Measurements from ENCODE around the gene ASB15.

ASB15 gene

DNA sequence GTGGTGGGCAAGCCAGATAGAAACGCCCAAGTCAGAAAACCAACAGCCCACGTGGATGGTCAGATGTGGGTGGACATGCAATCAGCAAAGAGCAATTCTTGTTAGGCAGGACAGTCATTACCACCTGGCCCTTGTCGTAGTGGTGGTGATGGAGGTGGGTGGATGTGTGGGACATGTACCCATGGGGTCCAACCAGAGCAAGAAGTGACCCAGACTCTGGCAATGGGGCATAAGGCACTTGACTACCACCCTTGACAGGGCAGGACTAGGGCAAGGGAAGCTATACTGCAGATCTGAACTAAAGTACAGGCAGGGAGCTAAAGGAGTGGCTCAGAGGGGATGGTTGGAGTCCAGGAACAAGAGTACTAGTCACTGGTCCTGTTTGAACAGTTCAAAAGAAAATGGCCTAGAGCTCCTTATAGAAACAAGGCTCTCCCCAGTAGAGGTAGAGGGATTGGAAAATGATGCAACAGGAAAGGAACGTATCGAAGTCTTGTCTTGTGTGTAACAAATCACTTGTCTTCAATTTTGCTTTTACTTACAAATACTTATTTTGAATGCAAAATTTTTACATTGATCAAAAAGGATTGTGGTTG, 71.6 kb downstream of the ASB15 start:
- Histone ChIP-seq H3K4me2 (no peak overlapping the region), H3K27me3 (no peaks in the 10 kb centered on the region), H3K4me3 (no peak overlapping the region), H3K9ac (no peak overlapping the region), H3K27ac (no peak overlapping the region), H3K4me1 (no peaks in the 10 kb centered on the region), H3K36me3 (no peaks in the 10 kb centered on the region), H3K9me3 (no peaks in the 10 kb centered on the region), H4K20me1 (no peaks in the 10 kb centered on the region)
- TF ChIP-seq Cebpa-rat (IDR thresholded peaks at IDR 0.05) = no peak

DNA sequence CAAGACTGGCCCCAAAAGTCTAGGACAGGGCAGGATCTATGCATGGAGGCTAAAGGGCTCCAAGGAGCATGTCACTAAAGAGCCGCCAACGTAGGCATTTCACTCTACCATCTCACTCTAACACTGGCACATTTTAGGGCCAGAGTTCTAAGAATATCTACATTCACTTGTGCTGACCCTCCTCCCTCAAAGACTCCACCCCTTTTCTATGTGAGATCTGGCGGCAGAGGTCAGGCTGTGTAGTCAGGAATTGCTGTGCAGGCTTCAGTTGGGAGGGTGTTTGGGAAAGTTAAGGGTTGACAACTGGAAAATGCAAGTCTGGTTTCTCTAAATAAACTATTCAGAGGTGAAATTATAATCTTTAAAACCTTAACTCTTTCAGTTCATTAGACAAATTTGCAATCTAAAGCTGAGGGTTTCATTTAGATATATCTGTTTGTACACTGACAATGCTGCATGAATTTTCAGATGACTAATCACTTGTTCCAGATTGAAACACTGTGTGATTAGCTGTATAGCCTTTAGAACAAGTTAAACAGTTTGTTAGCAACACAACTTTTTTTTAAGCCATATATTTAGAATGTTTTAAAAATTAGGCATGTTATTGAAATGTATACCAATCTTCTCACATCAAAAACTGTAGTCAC, 72.3 kb downstream of the ASB15 start:
- Histone ChIP-seq H3K36me3 (no peaks in the 10 kb centered on the region), H3K9me3 (no peaks in the 10 kb centered on the region), H3K27ac (no peak overlapping the region), H3K9ac (no peak overlapping the region), H3K4me1 (no peaks in the 10 kb centered on the region), H3K27me3 (no peaks in the 10 kb centered on the region), H4K20me1 (no peaks in the 10 kb centered on the region), H3K4me3 (no peak overlapping the region), H3K4me2 (no peak overlapping the region)
- no peak for TF ChIP-seq Cebpa-rat (IDR thresholded peaks at IDR 0.05)

- H3K27ac ChIP-seq = no peak overlapping the region
- H3K9me3 ChIP-seq = no peaks in the 10 kb centered on the region
- no peaks in the 10 kb centered on the region for H4K20me1 ChIP-seq
- peaks cover 1% of the 10 kb centered on the region; the same call in 1 of the 2 replicates for H3K36me3 ChIP-seq
- no peaks in the 10 kb centered on the region for H3K27me3 ChIP-seq
- no peaks in the 10 kb centered on the region for H3K4me1 ChIP-seq
- H3K4me2 ChIP-seq = no peak overlapping the region
- no peak overlapping the region for H3K4me3 ChIP-seq
- H3K9ac ChIP-seq = no peak overlapping the region
- no peak for TF ChIP-seq Cebpa-rat (IDR thresholded peaks at IDR 0.05)
These were observed 73.0 kb downstream of the ASB15 start for GRCh38 chr7:123674399-123675180.

- no peaks in the 10 kb centered on the region for H3K9me3 ChIP-seq
- H3K27ac ChIP-seq = no peak overlapping the region
- no peak for TF ChIP-seq Cebpa-rat (IDR thresholded peaks at IDR 0.05)
- H3K36me3 ChIP-seq = peaks cover 7% of the 10 kb centered on the region; the same call in 1 of the 2 replicates
- no peak overlapping the region for H3K4me2 ChIP-seq
- H3K4me3 ChIP-seq = no peak overlapping the region
- no peaks in the 10 kb centered on the region for H3K4me1 ChIP-seq
- no peak overlapping the region for H3K9ac ChIP-seq
- no peaks in the 10 kb centered on the region for H4K20me1 ChIP-seq
- no peaks in the 10 kb centered on the region for H3K27me3 ChIP-seq
These were observed 73.5 kb downstream of the ASB15 start for GRCh38 chr7:123675181-123675473.

DNA sequence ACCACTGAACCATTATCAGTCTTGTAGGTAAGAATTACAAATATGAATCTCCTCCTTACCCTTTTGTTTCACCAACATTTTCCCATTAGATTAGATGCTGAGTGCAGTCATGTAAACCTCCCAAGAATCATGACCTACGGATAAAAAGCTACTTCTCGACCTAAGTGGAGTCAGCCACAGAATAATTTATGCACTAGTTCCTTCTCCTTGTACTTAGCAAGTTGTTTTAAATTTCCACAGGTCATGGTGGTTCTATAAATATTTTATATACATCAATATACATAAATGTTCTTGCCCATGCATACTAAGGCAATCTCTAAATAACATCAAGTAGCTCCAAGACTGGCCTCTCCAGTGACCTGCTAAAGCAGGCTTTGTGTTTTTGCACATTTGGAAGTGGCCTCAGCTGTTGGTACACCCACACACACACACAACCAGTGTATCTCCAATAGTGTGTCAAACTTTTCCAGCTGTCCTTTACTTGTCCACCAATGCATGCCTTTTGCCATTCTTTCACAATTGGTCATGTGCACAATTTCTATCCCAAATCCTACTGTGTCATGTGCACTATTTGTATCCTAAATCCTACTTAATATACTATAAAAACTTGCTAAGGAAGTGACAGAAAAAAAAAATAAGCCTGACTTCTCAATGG, 75.6 kb downstream of the ASB15 start:
- H3K4me3 ChIP-seq = no peak overlapping the region

GRCh38 chr7:123679614-123680013, 78.0 kb downstream of the ASB15 start:
- no peak for TF ChIP-seq Cebpa-rat (IDR thresholded peaks at IDR 0.05)
- H3K9me3 ChIP-seq = no peaks in the 10 kb centered on the region
- no peaks in the 10 kb centered on the region for H3K4me1 ChIP-seq
- H3K9ac ChIP-seq = no peak overlapping the region
- H3K4me2 ChIP-seq = no peak overlapping the region
- no peak overlapping the region for H3K27ac ChIP-seq
- no peak overlapping the region for H3K4me3 ChIP-seq
- peaks cover 17% of the 10 kb centered on the region for H3K36me3 ChIP-seq
- H4K20me1 ChIP-seq = no peaks in the 10 kb centered on the region
- H3K27me3 ChIP-seq = no peaks in the 10 kb centered on the region

More for the DNA sequence above, 75.6 kb downstream of the ASB15 start:
- H3K9me3 ChIP-seq = no peaks in the 10 kb centered on the region
- no peaks in the 10 kb centered on the region for H4K20me1 ChIP-seq
- no peak overlapping the region for H3K9ac ChIP-seq
- H3K27ac ChIP-seq = no peak overlapping the region
- peaks cover 16% of the 10 kb centered on the region for H3K36me3 ChIP-seq
- no peaks in the 10 kb centered on the region for H3K4me1 ChIP-seq
- TF ChIP-seq Cebpa-rat (IDR thresholded peaks at IDR 0.05) = no peak
- H3K4me2 ChIP-seq = no peak overlapping the region
- H3K27me3 ChIP-seq = no peaks in the 10 kb centered on the region

DNA sequence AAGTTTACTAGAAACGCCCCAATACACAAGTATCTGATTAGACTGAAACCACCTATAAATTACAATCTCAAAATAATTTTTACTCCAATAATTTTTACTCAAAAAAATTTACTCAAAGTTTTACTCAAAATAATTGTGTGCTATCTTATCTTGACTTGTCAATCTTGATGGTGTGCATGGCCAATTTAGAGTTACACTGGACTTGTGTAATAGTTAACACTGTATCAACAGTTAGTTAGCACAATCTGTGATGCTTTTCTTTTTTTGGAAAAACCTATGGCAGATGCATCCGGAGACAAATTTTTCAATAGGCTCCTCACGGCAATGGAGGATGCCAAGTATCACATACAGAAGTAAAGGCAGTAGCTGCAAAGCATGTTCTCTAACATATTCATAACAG, 79.0 kb downstream of the ASB15 start:
- TF ChIP-seq Cebpa-rat (IDR thresholded peaks at IDR 0.05) = no peak
- Histone ChIP-seq H3K4me3 (no peak overlapping the region), H3K4me2 (no peak overlapping the region), H4K20me1 (no peaks in the 10 kb centered on the region), H3K27me3 (no peaks in the 10 kb centered on the region), H3K4me1 (no peaks in the 10 kb centered on the region), H3K9ac (no peak overlapping the region), H3K27ac (no peak overlapping the region), H3K36me3 (peaks cover 24% of the 10 kb centered on the region), H3K9me3 (no peaks in the 10 kb centered on the region)

GRCh38 chr7:123681561-123681960, 79.9 kb downstream of the ASB15 start:
- no peaks in the 10 kb centered on the region for H3K27me3 ChIP-seq
- H4K20me1 ChIP-seq = no peaks in the 10 kb centered on the region
- no peak overlapping the region for H3K4me2 ChIP-seq
- no peaks in the 10 kb centered on the region for H3K4me1 ChIP-seq
- TF ChIP-seq Cebpa-rat (IDR thresholded peaks at IDR 0.05) = no peak
- H3K36me3 ChIP-seq = peaks cover 24% of the 10 kb centered on the region
- no peak overlapping the region for H3K4me3 ChIP-seq
- no peak overlapping the region for H3K9ac ChIP-seq
- H3K27ac ChIP-seq = no peak overlapping the region
- H3K9me3 ChIP-seq = no peaks in the 10 kb centered on the region

DNA sequence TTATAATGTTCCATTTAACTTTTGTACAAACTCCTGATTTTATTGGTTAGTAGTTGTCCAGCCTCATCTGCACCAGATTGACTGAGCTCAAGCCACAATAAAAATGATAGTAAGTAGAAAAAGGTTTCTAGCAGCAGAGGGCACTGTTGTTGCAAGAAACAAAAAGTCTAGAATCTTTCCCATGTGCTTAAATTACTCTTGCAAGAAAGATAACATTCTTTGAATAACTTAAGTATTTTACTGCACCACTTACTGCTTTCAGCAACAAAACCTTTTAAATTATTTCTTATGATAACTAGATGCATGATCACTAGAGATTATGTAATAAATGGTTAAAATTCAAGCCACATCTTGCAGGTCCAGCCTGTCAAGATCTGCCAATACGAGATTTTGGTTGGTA, 81.1 kb downstream of the ASB15 start:
- H3K9ac ChIP-seq = no peak overlapping the region
- no peaks in the 10 kb centered on the region for H3K27me3 ChIP-seq
- no peaks in the 10 kb centered on the region for H3K9me3 ChIP-seq
- H3K36me3 ChIP-seq = peaks cover 33% of the 10 kb centered on the region
- no peaks in the 10 kb centered on the region for H4K20me1 ChIP-seq
- H3K4me2 ChIP-seq = no peak overlapping the region
- H3K4me3 ChIP-seq = no peak overlapping the region
- TF ChIP-seq Cebpa-rat (IDR thresholded peaks at IDR 0.05) = no peak
- H3K4me1 ChIP-seq = no peaks in the 10 kb centered on the region
- no peak overlapping the region for H3K27ac ChIP-seq

DNA sequence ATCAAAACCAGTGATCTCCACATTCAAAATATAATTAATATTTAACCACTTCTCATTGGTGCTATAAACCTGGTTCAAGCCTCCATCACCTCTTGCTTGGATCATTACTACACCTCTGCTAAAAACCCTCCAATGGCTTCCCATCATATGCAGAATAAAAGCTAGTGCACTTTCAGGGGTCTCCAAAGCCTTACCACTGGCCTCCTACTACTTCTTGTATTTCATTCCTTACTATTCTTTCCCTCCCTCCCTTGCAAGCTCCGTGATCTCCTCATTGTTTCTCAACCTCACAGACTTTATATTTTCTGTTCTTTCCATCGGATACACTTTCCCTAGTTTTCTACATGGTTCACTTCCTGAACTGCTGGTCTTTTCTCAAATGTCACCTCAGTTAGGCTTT, 85.5 kb downstream of the ASB15 start:
- Histone ChIP-seq H3K36me3 (peaks cover 48% of the 10 kb centered on the region), H3K9ac (no peak overlapping the region), H4K20me1 (no peaks in the 10 kb centered on the region), H3K9me3 (no peaks in the 10 kb centered on the region), H3K27me3 (no peaks in the 10 kb centered on the region), H3K27ac (no peak overlapping the region), H3K4me3 (no peak overlapping the region), H3K4me1 (no peaks in the 10 kb centered on the region), H3K4me2 (no peak overlapping the region)
- no peak for TF ChIP-seq Cebpa-rat (IDR thresholded peaks at IDR 0.05)
